HG02678 (cell line): ENCODE data around the gene ZFPM1.
"Not testable (repeated sequence)": the region's sequence is repeated elsewhere in the genome, so short reads cannot be mapped to it uniquely, and the experiment has no call there.

Experiments
- ATAC-seq: cut with Tn5 transposase; IDR thresholded peaks from one replicate; pipeline ENCODE4 v1.9.1; 2021; ENCODE audit warnings: mild to moderate bottlenecking, moderate library complexity; ENCODE audit not compliant: unreplicated experiment

ZFPM1 gene

DNA sequence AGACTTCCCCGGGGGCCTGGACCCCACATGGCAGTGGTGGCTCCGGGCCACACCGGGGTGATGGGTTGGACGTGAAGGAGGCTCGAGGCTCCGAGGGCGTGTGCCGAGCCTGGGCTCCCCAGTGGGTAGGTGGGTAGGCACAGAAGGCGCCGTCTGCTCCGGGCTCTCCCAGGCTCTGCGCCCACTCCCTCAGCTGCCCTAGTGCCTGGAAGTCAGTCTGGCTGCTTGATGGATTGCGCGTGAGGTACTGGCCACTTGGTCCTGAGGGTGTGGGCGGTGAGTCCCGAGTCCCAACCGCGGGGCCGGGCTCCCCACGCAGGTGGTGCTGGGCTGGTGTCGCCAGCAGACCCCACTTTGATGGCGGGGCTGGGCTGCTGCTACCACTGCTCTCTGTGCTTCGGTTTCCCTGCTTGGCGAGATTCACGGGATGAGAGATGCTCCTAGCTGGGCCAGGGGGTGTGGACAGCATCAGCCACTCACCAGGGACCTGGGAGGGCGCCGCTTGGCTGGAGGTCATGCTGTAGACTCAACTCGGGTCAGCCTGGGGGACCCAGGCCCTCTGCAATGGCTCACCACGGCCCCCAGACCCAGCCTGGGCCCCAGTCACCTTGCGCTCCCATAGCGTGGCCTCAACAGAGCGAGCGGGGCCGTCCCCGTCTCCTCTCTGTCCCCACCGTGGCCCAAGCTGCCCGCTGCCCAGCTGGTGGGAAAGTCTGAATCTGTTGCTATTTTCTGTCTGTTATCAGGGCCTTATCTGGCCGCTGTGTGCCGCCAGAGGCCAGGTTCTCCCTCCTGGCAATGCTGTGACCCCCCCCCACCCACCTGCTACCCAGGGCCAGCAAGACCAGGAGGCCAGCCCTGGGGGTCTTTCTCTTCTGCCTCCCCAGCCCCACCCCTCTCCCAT is 26.1 kb downstream of the ZFPM1 start:
- no peak for ATAC-seq

DNA sequence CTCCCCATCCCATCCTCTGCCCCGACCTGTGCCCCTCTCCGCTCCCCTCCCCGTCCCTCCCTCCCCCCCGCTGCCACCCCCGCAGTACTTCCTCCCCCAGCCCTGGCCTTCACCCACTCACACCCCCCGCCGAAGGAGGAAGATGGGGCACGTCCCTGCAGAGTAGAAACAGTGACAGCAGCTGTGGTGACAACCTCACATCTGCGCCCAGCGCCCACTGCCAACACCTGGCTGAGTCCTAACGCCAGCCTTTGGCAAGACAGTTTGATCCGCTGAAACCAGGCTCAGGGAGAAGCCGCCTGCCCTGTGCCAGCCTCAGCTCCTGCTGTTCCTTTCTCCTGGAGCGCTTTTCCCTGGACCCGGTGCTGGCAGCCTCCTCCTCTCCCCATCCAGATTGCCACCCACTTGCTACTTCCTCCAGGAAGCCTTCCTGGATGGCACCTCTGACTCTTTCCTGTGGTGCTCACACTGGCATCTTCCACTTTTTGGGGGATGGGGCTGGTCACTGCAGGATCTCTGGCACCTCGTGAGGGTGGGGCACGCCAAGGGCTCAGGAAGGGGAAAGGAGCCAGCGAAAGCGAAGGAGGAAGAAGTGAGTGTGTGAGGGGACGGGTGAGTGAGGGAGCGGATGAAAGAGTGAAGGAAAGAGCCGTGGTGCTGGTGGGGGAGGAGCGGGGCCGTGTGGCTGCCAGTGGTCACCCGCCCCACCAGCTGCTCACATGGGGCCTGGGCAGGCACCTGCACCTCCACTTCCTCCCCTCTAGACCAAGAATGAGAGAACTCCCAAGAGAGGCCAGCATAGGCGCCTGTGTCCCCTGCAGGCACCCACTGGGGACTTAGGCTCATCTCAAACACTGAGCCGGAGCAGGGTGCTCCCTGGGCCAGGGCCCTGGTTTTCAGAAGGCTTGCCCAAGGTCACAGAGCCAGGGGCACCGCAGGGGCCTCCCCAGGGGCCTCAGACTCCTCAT is 27.0 kb downstream of the ZFPM1 start:
- ATAC-seq, result peak; percentile 53

DNA sequence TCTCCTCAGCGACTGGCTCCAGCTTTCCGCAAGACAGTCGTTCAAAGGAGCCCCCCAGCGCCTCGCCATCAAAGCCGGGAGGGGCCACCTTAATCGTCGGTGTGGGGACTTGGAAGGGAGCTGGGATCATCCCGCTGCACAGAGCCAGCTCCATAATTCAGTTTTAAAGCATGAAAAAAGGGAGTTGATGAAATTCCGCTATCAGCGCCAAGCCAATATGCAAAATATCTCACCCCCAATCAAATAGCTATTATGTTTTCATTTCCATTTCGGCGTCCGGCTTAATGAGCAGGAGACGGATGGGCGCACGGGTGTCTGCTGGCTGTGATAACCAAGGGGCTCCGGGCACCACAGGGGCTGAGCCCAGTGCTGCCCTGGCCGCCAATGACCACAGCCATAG is 27.7 kb downstream of the ZFPM1 start:
- ATAC-seq, result no peak

- ATAC-seq, result no peak
These were observed 28.8 kb downstream of the ZFPM1 start for GRCh38 chr16:88481851-88482250.

DNA sequence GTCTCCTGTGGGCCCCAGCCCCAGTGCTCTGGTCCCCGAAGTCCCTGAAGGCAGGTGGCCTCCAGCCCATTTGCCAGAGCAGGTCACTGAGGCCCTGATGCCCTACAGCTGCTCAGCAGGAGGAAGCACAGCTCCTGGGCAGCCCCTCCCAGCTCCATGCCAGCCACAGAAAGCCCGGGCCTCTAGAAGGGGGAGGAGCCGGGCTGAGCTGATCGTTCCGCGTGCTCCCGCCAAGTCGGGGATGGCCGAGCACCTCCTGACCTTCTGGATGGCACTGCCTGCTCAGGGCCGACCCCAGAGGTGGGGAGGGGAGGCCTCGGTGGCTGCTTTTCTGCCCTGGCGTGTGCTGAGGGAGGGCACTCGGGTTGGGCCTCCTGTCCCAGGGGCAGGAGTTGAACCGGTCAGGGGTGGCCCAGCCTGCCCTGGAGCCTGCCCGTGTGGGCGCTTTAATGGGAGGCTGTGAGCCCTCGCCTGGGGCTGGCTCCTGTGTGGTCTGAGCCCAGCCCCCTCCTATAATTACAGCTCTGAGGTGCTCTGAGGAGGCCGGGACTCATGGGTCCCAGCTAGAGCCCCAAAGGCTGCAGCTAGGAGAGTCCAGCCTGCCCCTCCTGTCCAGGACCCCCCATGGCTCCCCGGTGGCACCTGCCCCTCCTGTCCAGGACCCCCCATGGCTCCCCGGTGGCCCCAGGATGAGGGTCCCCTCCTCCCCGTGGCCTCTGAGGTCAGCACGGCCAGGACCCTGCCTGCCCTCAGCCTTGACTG is 29.7 kb downstream of the ZFPM1 start:
- no peak for ATAC-seq

- no peak for ATAC-seq
These were observed 30.2 kb downstream of the ZFPM1 start for GRCh38 chr16:88483392-88483641.

DNA sequence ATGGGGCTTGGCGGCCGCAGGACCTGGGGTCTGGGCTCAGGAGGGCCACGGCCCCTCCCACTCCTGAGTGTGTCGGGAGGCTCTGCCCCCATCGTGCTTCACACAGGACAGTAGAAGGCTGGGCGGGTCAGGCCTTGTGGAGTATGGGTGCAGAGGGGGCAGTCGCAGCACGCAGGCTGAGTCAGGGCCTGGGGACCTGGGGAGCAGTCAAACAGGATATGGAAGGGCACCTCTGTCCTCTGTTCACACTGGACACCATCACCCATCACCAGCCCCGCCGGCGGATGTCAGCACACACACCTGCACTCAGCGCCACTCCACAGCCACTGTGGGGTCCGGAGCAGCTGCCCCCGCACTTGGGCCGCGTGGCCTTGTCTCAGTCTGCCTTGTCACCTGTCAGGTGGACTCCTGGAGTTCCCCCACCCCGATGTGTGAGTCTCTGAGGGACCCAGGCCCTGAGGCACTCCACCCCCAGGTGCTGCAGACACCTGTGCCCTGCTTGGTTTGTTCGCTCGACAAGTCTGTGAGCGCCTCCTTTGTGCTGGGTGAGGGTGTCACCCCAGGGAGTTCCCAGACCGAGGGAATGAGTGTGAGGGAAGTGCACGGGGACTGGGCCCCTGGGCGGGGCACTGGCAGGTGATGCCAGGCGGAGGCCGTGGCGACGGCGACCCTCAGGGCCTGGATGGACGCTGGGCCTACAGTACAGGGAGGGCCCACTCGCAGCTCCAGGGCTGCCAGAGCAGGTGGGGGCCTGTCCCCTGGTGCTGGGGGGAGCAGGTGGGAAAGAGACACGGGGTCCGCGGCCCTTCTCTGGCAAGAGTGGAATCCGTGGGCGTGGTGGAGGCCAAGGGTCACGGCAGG is 31.7 kb downstream of the ZFPM1 start:
- no peak for ATAC-seq

GRCh38 chr16:88485366-88485741 is 32.3 kb downstream of the ZFPM1 start:
- not testable (repeated sequence) for ATAC-seq

GRCh38 chr16:88486398-88487123 is 33.5 kb downstream of the ZFPM1 start:
- no peak for ATAC-seq

DNA sequence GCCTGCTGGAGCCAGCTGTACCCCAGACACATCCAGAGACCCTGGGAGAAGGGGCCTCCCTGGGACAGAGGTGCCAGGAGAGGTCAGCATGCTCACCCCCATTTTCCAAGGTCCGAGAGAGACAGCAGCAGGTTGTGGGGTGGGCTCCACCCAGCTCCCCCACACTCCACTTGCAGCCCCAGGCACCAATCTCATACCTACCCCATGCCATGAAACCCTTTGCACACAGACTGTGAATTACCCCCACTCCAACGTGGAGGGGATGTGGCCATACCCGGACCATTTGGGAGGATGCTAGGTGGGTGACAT is 34.0 kb downstream of the ZFPM1 start:
- ATAC-seq, result no peak

GRCh38 chr16:88487920-88488851 is 35.1 kb downstream of the ZFPM1 start:
- ATAC-seq, result no peak

DNA sequence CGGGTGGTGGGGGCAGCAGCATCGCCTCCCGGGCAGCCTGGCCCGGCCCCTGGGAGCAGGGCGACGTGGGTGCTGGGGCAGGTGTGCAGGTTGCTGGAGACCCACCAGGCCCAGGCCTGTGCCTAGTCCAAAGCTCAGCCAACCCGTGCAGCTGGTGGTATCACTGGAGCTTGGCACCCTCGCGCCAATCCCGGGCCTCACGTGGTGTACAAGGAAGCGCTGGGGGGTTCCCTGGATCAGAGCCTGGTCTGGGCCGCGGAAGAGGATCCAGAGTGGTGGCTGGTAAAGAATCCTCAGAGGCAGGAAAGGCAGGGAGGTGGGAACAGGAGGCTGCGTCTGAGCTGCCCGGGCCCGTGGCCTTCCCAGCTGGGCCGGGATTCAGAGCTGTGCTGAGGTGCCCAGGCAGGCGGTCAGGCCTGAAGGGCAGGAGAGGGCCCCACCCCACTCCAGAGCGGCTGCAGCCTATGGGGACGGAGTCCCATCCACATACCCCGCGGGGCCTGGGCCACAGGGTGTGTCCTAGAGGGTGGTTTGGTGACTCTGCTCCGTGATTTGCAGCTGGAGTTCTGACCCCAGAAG is 36.2 kb downstream of the ZFPM1 start:
- ATAC-seq, result no peak

GRCh38 chr16:88491001-88491559 is 38.0 kb downstream of the ZFPM1 start:
- no peak for ATAC-seq

- ATAC-seq, result no peak
These were observed 38.7 kb downstream of the ZFPM1 start for GRCh38 chr16:88491560-88492310.

- no peak for ATAC-seq
These were observed 40.8 kb downstream of the ZFPM1 start for GRCh38 chr16:88493879-88494278.

DNA sequence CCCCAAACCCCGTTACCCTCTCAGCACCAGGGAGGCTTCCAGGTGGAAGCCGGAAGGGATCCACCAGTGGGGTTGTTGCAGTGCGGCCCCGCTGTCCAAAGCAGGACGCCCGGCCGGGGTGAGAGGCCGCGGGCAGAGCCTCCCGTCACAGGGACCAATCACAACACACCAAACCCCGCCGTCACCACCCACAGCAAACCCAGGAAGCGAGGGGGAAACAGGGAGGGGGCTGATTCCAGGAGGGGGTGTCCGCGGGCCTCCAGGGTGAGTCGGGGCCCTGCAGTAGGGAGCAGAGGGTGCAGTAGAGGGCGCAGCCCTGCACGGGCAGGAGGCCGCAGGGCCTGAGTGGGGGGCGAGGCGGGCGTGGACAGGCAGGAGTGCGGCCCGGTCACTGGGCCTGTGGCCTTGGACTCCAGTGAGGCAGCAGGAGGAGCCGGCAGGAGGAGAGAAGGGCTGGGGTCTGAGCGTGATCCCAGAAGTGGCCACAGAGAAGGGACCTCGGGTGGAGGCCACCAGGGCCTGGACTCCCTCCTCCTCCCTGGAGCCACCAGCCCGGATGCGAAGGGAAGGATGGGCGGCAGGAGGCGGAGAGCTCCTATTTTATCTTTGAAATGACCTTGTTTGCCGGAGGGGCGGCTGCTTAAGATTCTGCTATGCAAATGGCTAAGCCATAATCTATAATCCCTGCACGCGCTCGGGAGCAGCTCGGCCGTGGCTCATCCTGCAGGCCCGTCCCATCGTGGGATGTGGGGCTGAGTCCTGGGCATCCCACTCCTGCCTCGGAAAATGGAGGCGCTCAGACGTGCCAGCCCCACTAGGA is 41.5 kb downstream of the ZFPM1 start:
- ATAC-seq, result no peak
